Psoas muscle (tissue), 8 donors: ENCODE data around the gene ISCU. TPM values are rescaled to one million over a fixed set of nuclear protein-coding genes. Genes with fewer than 3 reads are reported as not detected.

ENCODE experiments used
- ATAC-seq, 4 donors: fragments of 200-7000 bp; cut with Tn5 transposase; one replicate each; pipeline ENCODE4 v1.9.1; 2020; ENCODE audit warnings: moderate library complexity in 3 of 4, mild to moderate bottlenecking in 2 of 4
- DNase-seq, 2 donors: peaks; one replicate each; pipeline ENCODE4 v3.0.0-alpha.2; 2020
- H3K27ac ChIP-seq: fragments of 200-600 bp; one replicate; pipeline ENCODE4 v1.8.0; 2022
- H3K27me3 ChIP-seq, 3 donors: fragments of 200-600 bp in 1 of 3; one replicate each; pipeline versions ENCODE4 v1.6.1 to v1.8.0; 2013 to 2022; ENCODE audit warnings: low read length in 2 of 3, mild to moderate bottlenecking in 2 of 3, moderate library complexity in 1 of 3; ENCODE audit not compliant: insufficient read depth in 3 of 3
- H3K36me3 ChIP-seq, 2 donors: fragments of 200-600 bp in 1 of 2; one replicate each; pipeline versions ENCODE4 v1.6.1 to v1.8.0; 2013 to 2022; ENCODE audit warnings: low read depth in 1 of 2, mild to moderate bottlenecking in 1 of 2, moderate library complexity in 1 of 2; ENCODE audit not compliant: insufficient read depth in 1 of 2
- H3K4me1 ChIP-seq: fragments of 200-600 bp; one replicate; pipeline ENCODE4 v1.8.0; 2022
- H3K4me3 ChIP-seq: fragments of 200-600 bp; one replicate; pipeline ENCODE4 v1.8.0; 2022; ENCODE audit warnings: mild to moderate bottlenecking
- H3K9me3 ChIP-seq: fragments of 200-600 bp; one replicate; pipeline ENCODE4 v1.8.0; 2022
- WGBS, 3 donors: extraction: QIAGEN DNeasy Blood & Tissue Kit; methylation state at CpG; one replicate each; pipeline versions ENCODE4 v1.1.6 to v1.1.7; 2013; 5-methylcytosine and 5-hydroxymethylcytosine counted together
- intact Hi-C, 2 donors: fragments of 100-400 bp; cut with DNase I; formaldehyde crosslinking; loops; one replicate each; pipeline versions ENCODE4 v1.11.0 to v1.14.2; 2022
- polyA plus RNA-seq, 3 donors: library from polyadenylated mRNA; stranded (reverse); fragments of 200-250 nt; gene quantifications; one replicate each; pipeline ENCODE4 v1.2.3, GENCODE V29; 2013
- total RNA-seq, 4 donors: library from RNA; stranded (reverse); fragmentation: NEBNext Ultra II Directional in 2 of 4; extraction: Animal tissue kit (Norgen Biotek cat#: 25700) in 2 of 4; gene quantifications; one replicate each; pipeline versions ENCODE4 v1.2.1 to v1.2.4, GENCODE V29; 2021 to 2023
- TF ChIP-seq, protein P1 (sequence below): fragments of 200-600 bp; IDR thresholded peaks from one replicate; pipeline ENCODE4 v1.8.0; 2022; ENCODE audit warnings: antibody characterized with exemption
- donor health status: healthy with polysubstance abuse.
- donor health status: DM: no; HTN: no; CAD: no; lungs with moderate emphysema.
- donor health status: Bipolar disorder and iron deficiency.
- donor health status: healthy.
- donor health status: DM: yes; HTN: yes; CAD: no.
- donor health status: DM: no; HTN: no; CAD: no.
- donor health status: DM: no; HTN: no; CAD: no.
- donor health status: DM: yes; HTN: yes; CAD: no.

The ISCU gene
- total and polyA plus RNA-seq, 7 donors, result 148 to 352 (median 220) TPM

- no peak for ATAC-seq
- peaks cover 4 to 48% of the 10 kb centered on the region in 2 donors for H3K36me3 ChIP-seq
- TF ChIP-seq, protein P1, sequence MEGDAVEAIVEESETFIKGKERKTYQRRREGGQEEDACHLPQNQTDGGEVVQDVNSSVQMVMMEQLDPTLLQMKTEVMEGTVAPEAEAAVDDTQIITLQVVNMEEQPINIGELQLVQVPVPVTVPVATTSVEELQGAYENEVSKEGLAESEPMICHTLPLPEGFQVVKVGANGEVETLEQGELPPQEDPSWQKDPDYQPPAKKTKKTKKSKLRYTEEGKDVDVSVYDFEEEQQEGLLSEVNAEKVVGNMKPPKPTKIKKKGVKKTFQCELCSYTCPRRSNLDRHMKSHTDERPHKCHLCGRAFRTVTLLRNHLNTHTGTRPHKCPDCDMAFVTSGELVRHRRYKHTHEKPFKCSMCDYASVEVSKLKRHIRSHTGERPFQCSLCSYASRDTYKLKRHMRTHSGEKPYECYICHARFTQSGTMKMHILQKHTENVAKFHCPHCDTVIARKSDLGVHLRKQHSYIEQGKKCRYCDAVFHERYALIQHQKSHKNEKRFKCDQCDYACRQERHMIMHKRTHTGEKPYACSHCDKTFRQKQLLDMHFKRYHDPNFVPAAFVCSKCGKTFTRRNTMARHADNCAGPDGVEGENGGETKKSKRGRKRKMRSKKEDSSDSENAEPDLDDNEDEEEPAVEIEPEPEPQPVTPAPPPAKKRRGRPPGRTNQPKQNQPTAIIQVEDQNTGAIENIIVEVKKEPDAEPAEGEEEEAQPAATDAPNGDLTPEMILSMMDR, result no peak
- H3K27me3 ChIP-seq, result no peaks in the 10 kb centered on the region
- H3K4me3 ChIP-seq, result no peak overlapping the region
- no peak for DNase-seq
- peaks cover 11% of the 10 kb centered on the region for H3K4me1 ChIP-seq
- H3K27ac ChIP-seq, result no peak overlapping the region
- no peaks in the 10 kb centered on the region for H3K9me3 ChIP-seq
- intact Hi-C loops, result loop anchor here in 1 of 2 donors (10.0 kb wide), 1 partner anchor 832 kb away; the partner anchor contains the start of gene PWP1
- WGBS, 3 donors, result 81 to 84% (median 82%) methylated on average over 23 of the region's 23 CpGs
Measured at GRCh38 chr12:108516511-108517275, 45.7 kb upstream of the ISCU start.

DNA sequence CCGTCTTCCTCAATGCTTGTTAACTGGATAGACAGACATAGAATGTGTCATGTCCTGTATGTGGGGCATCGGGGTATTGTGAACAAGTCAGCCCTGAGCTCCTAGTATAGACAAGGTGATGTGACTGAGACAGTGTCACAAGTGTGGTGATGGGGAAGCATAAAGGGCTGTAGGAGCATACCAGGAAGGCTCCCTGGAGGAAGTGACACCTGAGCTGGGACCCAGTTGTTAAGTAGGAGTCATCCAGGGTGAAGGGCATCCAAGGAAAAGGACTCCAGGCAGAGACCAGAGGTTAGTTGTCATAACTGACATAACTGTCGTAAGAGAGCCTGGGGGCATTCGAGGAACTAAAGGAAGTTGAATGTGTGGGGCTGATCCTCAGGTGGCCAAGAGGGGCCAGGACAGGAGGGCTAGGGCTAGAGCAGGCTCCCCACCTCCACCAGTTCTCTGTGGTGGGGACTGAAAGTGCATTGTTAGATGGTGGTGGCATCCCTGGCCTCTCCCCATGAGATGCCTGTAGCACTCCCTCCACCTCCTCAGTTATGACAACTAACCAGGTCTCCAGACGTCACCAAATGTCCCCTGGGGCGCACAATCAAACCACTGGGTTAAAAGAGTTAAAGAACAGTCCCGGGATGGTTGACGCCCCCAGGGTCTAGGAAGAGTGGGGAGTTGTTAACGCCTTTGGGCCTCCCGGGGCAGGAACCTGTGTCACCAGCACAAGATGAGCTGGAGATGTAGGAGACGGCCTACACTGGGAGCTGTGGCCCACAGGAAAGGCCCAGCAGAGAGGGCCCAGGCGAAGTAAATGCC lies 44.9 kb upstream of the ISCU start:
- intact Hi-C loops, result loop anchor here in 1 of 2 donors (10.0 kb wide), 1 partner anchor 833 kb away; the partner anchor contains the start of gene PWP1
- no peaks in the 10 kb centered on the region for H3K9me3 ChIP-seq
- peaks cover 4 to 56% of the 10 kb centered on the region in 2 donors for H3K36me3 ChIP-seq
- DNase-seq (no peak), ATAC-seq (no peak)
- peaks cover 11% of the 10 kb centered on the region for H3K4me1 ChIP-seq
- H3K27me3 ChIP-seq, result no peaks in the 10 kb centered on the region
- H3K27ac ChIP-seq, result no peak overlapping the region
- H3K4me3 ChIP-seq, result no peak overlapping the region
- WGBS, 3 donors, result 80 to 87% (median 86%) methylated on average over 12 of the region's 12 CpGs
- TF ChIP-seq, protein P1, result no peak

DNA sequence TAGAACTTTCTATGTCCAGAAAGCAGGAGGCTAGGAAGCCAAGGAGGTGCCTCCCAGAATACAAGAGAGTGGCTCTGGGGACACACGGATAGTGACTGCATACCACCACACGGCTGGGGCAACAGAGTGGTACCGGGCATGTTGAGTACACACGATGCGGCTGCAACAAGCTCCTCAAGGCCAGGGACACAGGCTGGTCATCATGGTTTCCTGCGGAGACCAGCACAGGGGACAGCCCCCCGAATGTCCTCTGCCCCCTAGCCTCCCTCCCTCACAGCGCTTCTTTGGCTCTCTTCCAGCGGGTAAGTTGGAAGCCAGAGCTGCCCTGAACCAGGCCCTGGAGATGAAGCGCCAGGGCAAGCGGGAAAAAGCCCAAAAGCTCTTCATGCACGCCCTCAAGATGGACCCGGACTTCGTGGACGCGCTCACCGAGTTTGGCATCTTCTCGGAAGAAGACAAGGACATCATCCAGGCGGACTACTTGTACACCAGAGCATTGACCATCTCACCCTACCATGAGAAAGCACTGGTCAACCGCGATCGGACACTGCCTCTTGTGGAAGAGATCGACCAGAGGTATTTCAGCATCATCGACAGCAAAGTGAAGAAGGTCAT lies 44.2 kb upstream of the ISCU start:
- Histone ChIP-seq H3K9me3 (no peaks in the 10 kb centered on the region), H3K4me3 (no peak overlapping the region), H3K4me1 (peaks cover 11% of the 10 kb centered on the region), H3K27me3 (no peaks in the 10 kb centered on the region), H3K36me3 (peaks cover 7 to 64% of the 10 kb centered on the region in 2 donors), H3K27ac (no peak overlapping the region)
- ATAC-seq (no peak), DNase-seq (no peak)
- intact Hi-C loops, result loop anchor here in 1 of 2 donors (10.0 kb wide), 1 partner anchor 833 kb away; the partner anchor contains the start of gene PWP1
- WGBS, 3 donors, result 93 to 95% (median 94%) methylated on average over 24 of the region's 24 CpGs
- TF ChIP-seq, protein P1, result no peak

DNA sequence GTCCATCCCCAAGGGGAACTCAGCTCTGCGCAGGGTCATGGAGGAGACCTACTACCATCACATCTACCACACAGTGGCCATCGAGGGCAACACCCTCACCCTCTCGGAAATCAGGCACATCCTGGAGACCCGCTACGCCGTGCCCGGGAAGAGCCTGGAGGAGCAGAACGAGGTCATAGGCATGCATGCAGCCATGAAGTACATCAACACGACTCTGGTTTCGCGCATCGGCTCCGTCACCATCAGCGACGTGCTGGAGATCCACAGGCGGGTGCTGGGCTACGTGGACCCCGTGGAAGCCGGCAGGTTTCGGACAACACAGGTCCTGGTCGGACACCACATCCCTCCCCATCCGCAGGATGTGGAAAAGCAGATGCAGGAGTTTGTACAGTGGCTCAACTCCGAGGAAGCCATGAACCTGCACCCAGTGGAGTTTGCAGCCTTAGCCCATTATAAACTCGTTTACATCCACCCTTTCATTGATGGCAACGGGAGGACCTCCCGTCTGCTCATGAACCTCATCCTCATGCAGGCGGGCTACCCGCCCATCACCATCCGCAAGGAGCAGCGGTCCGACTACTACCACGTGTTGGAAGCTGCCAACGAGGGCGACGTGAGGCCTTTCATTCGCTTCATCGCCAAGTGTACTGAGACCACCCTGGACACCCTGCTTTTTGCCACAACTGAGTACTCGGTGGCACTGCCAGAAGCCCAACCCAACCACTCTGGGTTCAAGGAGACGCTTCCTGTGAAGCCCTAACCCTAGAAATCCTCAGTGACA lies 43.5 kb upstream of the ISCU start:
- intact Hi-C loops, result loop anchor here in 1 of 2 donors (10.0 kb wide), 1 partner anchor 834 kb away; the partner anchor contains the start of gene PWP1
- 89 to 92% (median 90%) methylated on average over 39 of the region's 39 CpGs for WGBS, 3 donors
- H3K27ac ChIP-seq, result no peak overlapping the region
- no peak overlapping the region for H3K4me3 ChIP-seq
- no peaks in the 10 kb centered on the region for H3K9me3 ChIP-seq
- peaks cover 8 to 70% of the 10 kb centered on the region in 2 donors for H3K36me3 ChIP-seq
- ATAC-seq (no peak), DNase-seq (no peak)
- TF ChIP-seq, protein P1, result no peak
- H3K4me1 ChIP-seq, result peaks cover 11% of the 10 kb centered on the region
- H3K27me3 ChIP-seq, result no peaks in the 10 kb centered on the region
